ENCODE data around the gene SOX5. TPM values are rescaled to one million over a fixed set of nuclear protein-coding genes. Genes with fewer than 3 reads are reported as not detected.
"Not testable (repeated sequence)": the region's sequence is repeated elsewhere in the genome, so short reads cannot be mapped to it uniquely, and the experiment has no call there.

The SOX5 gene
- total and polyA plus RNA-seq, 9 donors = 1.6 to 7.3 (median 2.5) TPM

GRCh38 chr12:23888396-23889068, 60.9 kb downstream of the SOX5 start:
- 60% methylated on average over 1 of the region's 5 CpGs for WGBS (ENCODE audit: insufficient coverage)
- Histone ChIP-seq H3K9me3 (replicated peaks; ENCODE audit: control insufficient read depth, low read depth, low read length) (no peaks in the 10 kb centered on the region), H3K4me1 (ENCODE audit: control insufficient read depth, insufficient read depth, low read length) (no peaks in the 10 kb centered on the region), H3K27me3 (ENCODE audit: control insufficient read depth, insufficient read depth, low read length) (no peaks in the 10 kb centered on the region), H3K4me3 (ENCODE audit: low read length) (no peak overlapping the region), H3K27ac (ENCODE audit: low read length) (no peak overlapping the region), H3K36me3 (ENCODE audit: control insufficient read depth, insufficient read depth, low read length) (no peaks in the 10 kb centered on the region)
- no peak for DNase-seq

GRCh38 chr12:23887055-23887835, 62.2 kb downstream of the SOX5 start:
- WGBS (ENCODE audit: insufficient coverage) = no CpG with 5 or more reads among the region's 3 CpGs
- Histone ChIP-seq H3K27ac (ENCODE audit: low read length) (no peak overlapping the region), H3K4me1 (ENCODE audit: control insufficient read depth, insufficient read depth, low read length) (no peaks in the 10 kb centered on the region), H3K9me3 (replicated peaks; ENCODE audit: control insufficient read depth, low read depth, low read length) (no peaks in the 10 kb centered on the region), H3K27me3 (ENCODE audit: control insufficient read depth, insufficient read depth, low read length) (no peaks in the 10 kb centered on the region), H3K36me3 (ENCODE audit: control insufficient read depth, insufficient read depth, low read length) (no peaks in the 10 kb centered on the region), H3K4me3 (ENCODE audit: low read length) (no peak overlapping the region)
- DNase-seq = peak; percentile 13

- Histone ChIP-seq H3K4me3 (ENCODE audit: low read length) (no peak overlapping the region), H3K4me1 (ENCODE audit: control insufficient read depth, insufficient read depth, low read length) (no peaks in the 10 kb centered on the region), H3K27me3 (ENCODE audit: control insufficient read depth, insufficient read depth, low read length) (no peaks in the 10 kb centered on the region), H3K36me3 (ENCODE audit: control insufficient read depth, insufficient read depth, low read length) (no peaks in the 10 kb centered on the region), H3K9me3 (replicated peaks; ENCODE audit: control insufficient read depth, low read depth, low read length) (no peaks in the 10 kb centered on the region), H3K27ac (ENCODE audit: low read length) (no peak overlapping the region)
- 100% methylated on average over 1 of the region's 2 CpGs for WGBS (ENCODE audit: insufficient coverage)
- DNase-seq = no peak
Measured at GRCh38 chr12:23885394-23885793, 64.1 kb downstream of the SOX5 start.

- Histone ChIP-seq H3K36me3 (ENCODE audit: control insufficient read depth, insufficient read depth, low read length) (no peaks in the 10 kb centered on the region), H3K27ac (ENCODE audit: low read length) (no peak overlapping the region), H3K9me3 (replicated peaks; ENCODE audit: control insufficient read depth, low read depth, low read length) (no peaks in the 10 kb centered on the region), H3K4me1 (ENCODE audit: control insufficient read depth, insufficient read depth, low read length) (no peaks in the 10 kb centered on the region), H3K4me3 (ENCODE audit: low read length) (no peak overlapping the region), H3K27me3 (ENCODE audit: control insufficient read depth, insufficient read depth, low read length) (no peaks in the 10 kb centered on the region)
- WGBS (ENCODE audit: insufficient coverage) = no CpG with 5 or more reads among the region's 3 CpGs
- DNase-seq = no peak
Measured at GRCh38 chr12:23884909-23885308, 64.6 kb downstream of the SOX5 start.

GRCh38 chr12:23880988-23881387, 68.5 kb downstream of the SOX5 start:
- 75% methylated on average over 4 of the region's 5 CpGs for WGBS (ENCODE audit: insufficient coverage)
- H3K27ac ChIP-seq (ENCODE audit: low read length) = no peak overlapping the region
- no peaks in the 10 kb centered on the region for H3K4me1 ChIP-seq (ENCODE audit: control insufficient read depth, insufficient read depth, low read length)
- H3K27me3 ChIP-seq (ENCODE audit: control insufficient read depth, insufficient read depth, low read length) = no peaks in the 10 kb centered on the region
- no peak for DNase-seq
- H3K4me3 ChIP-seq (ENCODE audit: low read length) = no peak overlapping the region
- H3K9me3 ChIP-seq (replicated peaks; ENCODE audit: control insufficient read depth, low read depth, low read length) = no peaks in the 10 kb centered on the region
- H3K36me3 ChIP-seq (ENCODE audit: control insufficient read depth, insufficient read depth, low read length) = no peaks in the 10 kb centered on the region

GRCh38 chr12:23876618-23877017, 72.9 kb downstream of the SOX5 start:
- not testable (repeated sequence) for DNase-seq; H3K9me3 ChIP-seq (replicated peaks; ENCODE audit: control insufficient read depth, low read depth, low read length); H3K27ac ChIP-seq (ENCODE audit: low read length); H3K36me3 ChIP-seq (ENCODE audit: control insufficient read depth, insufficient read depth, low read length); H3K4me3 ChIP-seq (ENCODE audit: low read length); H3K4me1 ChIP-seq (ENCODE audit: control insufficient read depth, insufficient read depth, low read length); H3K27me3 ChIP-seq (ENCODE audit: control insufficient read depth, insufficient read depth, low read length)
- no CpG with 5 or more reads among the region's 1 CpG for WGBS (ENCODE audit: insufficient coverage)

GRCh38 chr12:23867794-23868193, 81.7 kb downstream of the SOX5 start:
- H3K36me3 ChIP-seq (ENCODE audit: control insufficient read depth, insufficient read depth, low read length) = no peaks in the 10 kb centered on the region
- H3K9me3 ChIP-seq (replicated peaks; ENCODE audit: control insufficient read depth, low read depth, low read length) = no peaks in the 10 kb centered on the region
- no peaks in the 10 kb centered on the region for H3K27me3 ChIP-seq (ENCODE audit: control insufficient read depth, insufficient read depth, low read length)
- DNase-seq = no peak
- H3K4me3 ChIP-seq (ENCODE audit: low read length) = no peak overlapping the region
- no peak overlapping the region for H3K27ac ChIP-seq (ENCODE audit: low read length)
- H3K4me1 ChIP-seq (ENCODE audit: control insufficient read depth, insufficient read depth, low read length) = no peaks in the 10 kb centered on the region

GRCh38 chr12:23862701-23863100, 86.8 kb downstream of the SOX5 start:
- no peaks in the 10 kb centered on the region for H3K4me1 ChIP-seq (ENCODE audit: control insufficient read depth, insufficient read depth, low read length)
- H3K27me3 ChIP-seq (ENCODE audit: control insufficient read depth, insufficient read depth, low read length) = no peaks in the 10 kb centered on the region
- peaks cover 2% of the 10 kb centered on the region for H3K9me3 ChIP-seq (replicated peaks; ENCODE audit: control insufficient read depth, low read depth, low read length)
- WGBS (ENCODE audit: insufficient coverage) = no CpG with 5 or more reads among the region's 3 CpGs
- no peaks in the 10 kb centered on the region for H3K36me3 ChIP-seq (ENCODE audit: control insufficient read depth, insufficient read depth, low read length)
- DNase-seq = no peak
- H3K27ac ChIP-seq (ENCODE audit: low read length) = no peak overlapping the region
- no peak overlapping the region for H3K4me3 ChIP-seq (ENCODE audit: low read length)

GRCh38 chr12:23860019-23860418, 89.5 kb downstream of the SOX5 start:
- no peak for DNase-seq
- no peaks in the 10 kb centered on the region for H3K36me3 ChIP-seq (ENCODE audit: control insufficient read depth, insufficient read depth, low read length)
- no peak overlapping the region for H3K4me3 ChIP-seq (ENCODE audit: low read length)
- no peak overlapping the region for H3K27ac ChIP-seq (ENCODE audit: low read length)
- H3K27me3 ChIP-seq (ENCODE audit: control insufficient read depth, insufficient read depth, low read length) = no peaks in the 10 kb centered on the region
- H3K4me1 ChIP-seq (ENCODE audit: control insufficient read depth, insufficient read depth, low read length) = no peaks in the 10 kb centered on the region
- H3K9me3 ChIP-seq (replicated peaks; ENCODE audit: control insufficient read depth, low read depth, low read length) = peaks cover 2% of the 10 kb centered on the region
- WGBS (ENCODE audit: insufficient coverage) = no CpG with 5 or more reads among the region's 1 CpG

GRCh38 chr12:23857178-23857577, 92.3 kb downstream of the SOX5 start:
- Histone ChIP-seq H3K27ac (ENCODE audit: low read length) (no peak overlapping the region), H3K27me3 (ENCODE audit: control insufficient read depth, insufficient read depth, low read length) (no peaks in the 10 kb centered on the region), H3K9me3 (replicated peaks; ENCODE audit: control insufficient read depth, low read depth, low read length) (peaks cover 2% of the 10 kb centered on the region), H3K36me3 (ENCODE audit: control insufficient read depth, insufficient read depth, low read length) (no peaks in the 10 kb centered on the region), H3K4me1 (ENCODE audit: control insufficient read depth, insufficient read depth, low read length) (no peaks in the 10 kb centered on the region), H3K4me3 (ENCODE audit: low read length) (no peak overlapping the region)
- no peak for DNase-seq

Measured in muscle of leg (tissue), 11 donors.